Femur (tissue), 1 donor: ENCODE data around the gene CCDC102A.
"Not testable (repeated sequence)": the region's sequence is repeated elsewhere in the genome, so short reads cannot be mapped to it uniquely, and the experiment has no call there.

Source experiments
- DNase-seq: peaks from one replicate; pipeline ENCODE4 v3.0.0-alpha.2; 2017

Gene CCDC102A

GRCh38 chr16:57564571-57565270 is 28.4 kb upstream of the CCDC102A start:
- no peak for DNase-seq

DNA sequence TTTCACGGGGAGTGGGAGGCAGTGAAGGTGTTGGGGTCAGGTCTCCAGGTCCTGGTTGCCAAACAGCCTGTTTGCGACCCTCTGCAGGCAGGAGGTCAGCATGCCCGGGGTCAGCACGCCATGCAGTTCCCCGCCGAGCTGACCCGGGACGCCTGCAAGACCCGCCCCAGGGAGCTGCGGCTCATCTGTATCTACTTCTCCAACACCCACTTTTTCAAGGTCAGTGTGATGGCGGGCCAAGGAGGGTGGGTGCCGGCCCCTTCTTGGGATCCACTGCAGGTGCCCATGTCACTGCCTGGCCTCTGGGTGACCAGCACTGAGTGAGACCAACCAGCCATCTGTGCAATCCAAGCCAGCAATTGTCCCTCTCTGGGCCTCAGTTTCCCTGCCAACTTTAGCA is 27.4 kb upstream of the CCDC102A start:
- DNase-seq, result no peak

DNA sequence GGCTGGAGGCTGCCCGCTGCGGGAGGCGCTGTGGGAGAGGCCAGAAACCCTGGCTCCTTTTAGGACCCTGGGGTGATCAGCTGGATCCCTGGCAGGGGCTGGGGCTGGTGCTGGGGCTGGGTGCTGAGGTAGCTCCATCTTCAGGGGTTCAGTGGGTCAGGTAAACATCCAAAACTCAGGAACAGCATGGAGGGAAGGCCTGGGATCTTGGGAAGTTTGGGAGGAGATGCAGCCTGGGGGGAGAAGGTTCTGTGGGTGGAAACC is 27.0 kb upstream of the CCDC102A start:
- no peak for DNase-seq

DNA sequence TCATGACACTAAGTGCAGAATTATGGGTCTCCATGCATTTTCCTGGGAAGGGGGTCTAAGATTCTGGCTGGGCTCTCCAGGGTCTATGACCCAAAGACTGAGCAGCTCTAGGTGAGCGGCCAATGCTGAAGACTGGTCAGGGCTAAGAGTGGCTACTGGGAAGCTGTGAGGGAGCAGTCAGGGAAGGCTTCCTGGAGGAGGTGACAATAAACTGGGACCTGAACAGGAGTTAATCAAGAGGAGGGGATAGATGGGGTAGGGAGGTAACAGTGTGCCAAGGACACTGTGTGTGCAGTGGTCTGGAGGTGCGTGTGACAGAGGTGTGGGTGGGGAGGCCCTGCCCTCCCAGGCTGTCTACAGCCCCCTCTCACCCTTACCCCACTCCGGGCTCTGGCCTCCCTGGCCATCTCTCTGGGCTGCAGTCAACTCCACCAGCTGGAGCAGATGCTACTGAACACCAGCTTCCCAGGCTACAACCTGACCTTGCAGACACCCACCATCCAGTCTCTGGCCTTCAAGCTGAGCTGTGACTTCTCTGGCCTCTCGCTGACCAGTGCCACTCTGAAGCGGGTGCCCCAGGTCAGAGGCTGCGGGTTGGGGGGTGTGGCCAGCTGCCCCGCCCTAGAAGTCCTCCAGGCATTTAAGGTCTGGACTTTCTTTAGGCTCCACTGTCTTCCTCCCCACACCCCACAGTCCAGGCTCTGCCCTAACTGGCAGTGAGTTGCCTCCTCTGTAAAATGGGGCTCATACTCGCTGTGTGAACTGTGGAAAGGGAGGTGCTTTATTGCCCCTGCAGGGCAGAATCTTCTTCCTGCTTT is 26.5 kb upstream of the CCDC102A start:
- no peak for DNase-seq

DNA sequence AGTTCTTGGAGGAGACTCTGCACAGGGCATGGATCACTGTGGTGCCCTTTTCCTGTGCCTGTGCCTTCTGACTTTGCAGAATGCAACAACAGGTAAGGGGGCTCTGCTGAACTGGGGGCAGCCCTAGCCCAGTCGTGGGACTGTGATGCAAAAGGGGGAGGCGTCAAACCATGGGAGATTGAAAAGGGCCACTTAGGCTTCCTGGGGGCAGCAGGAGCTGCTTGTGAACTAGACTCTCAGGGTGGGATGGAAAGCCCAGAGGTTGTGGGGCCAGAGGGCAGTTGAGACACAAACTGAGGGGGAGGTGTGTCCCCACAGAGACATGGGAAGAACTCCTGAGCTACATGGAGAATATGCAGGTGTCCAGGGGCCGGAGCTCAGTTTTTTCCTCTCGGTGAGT is 25.7 kb upstream of the CCDC102A start:
- DNase-seq, result no peak

- DNase-seq, result no peak
Measured at GRCh38 chr16:57559072-57559790, 22.9 kb upstream of the CCDC102A start.

- DNase-seq, result no peak
Measured at GRCh38 chr16:57556941-57557541, 20.7 kb upstream of the CCDC102A start.

- no peak for DNase-seq
Measured at GRCh38 chr16:57555831-57556230, 19.5 kb upstream of the CCDC102A start.

GRCh38 chr16:57551057-57551456 is 14.7 kb upstream of the CCDC102A start:
- no peak for DNase-seq

DNA sequence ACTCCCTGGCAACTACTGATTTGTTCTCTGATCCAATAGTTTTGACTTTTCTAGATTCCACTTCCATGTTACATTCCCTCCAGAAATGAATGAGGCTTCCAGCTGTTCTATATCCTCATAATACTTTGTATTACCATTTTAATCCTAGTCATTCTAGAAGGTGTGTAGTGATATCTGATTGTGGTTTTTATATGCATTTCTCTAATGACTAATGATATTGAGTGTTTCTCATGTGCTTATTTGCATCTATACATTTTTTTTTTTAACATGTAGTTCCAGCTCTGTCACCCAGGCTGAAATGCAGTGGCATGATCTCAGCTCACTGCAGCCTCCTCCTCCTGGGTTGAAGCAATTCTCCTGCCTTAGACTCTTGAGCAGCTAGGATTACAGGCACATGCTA is 13.4 kb upstream of the CCDC102A start:
- DNase-seq, result no peak

DNA sequence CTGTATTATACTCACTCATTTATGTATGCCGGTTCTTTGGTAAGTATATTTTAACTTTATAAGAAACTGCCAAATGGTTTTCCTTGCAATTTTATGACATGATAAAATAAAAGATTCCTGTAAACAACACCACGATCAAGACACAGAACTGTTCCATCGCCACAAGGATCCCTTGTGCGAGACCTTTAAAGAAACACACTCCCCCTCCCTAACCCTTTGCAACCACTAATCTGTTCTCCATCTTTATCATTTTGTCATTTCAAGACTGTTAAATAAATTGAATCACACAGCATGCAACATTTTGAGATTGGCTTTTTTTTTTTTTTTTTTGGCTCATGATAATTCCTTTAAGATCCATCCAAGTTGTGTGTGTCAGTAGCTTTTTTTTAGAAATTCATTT is 12.0 kb upstream of the CCDC102A start:
- no peak for DNase-seq

- DNase-seq, result not testable (repeated sequence)
Measured at GRCh38 chr16:57547524-57547923, 11.2 kb upstream of the CCDC102A start.

GRCh38 chr16:57544124-57544653 is 7.8 kb upstream of the CCDC102A start:
- DNase-seq, result peak; percentile 57

DNA sequence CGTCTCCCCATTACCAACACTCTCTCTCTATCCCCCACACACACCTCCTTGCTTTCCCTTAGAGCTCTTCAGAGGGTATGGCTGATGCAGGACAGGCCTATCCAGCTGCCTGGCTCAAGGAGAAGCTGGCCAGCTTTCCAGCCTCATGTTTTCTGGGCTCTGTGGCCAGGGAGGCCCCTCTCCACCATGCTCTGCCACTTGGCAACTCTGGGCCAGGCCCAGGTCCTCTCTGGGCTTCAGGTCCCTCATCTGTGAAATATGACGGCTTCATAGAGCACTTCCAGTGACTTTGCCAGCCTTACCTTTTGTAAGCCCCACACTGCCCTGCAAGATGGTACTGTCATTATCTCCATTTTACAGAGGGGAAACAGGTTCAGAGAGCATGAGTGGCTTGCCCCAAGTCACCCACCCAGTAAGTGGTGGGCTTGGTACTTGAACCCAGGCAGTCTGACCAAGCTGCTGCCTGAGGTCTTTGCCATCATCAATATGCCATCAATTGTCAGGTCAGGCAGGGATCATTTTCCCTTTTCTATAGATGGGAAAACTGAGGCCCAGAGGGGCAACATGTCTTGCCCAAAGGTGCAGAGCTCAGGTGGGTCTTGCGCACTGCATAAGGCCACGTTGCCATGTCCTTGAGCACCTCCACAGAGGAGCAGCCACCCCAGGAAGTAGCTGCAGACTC is 5.5 kb upstream of the CCDC102A start:
- DNase-seq, result no peak

DNA sequence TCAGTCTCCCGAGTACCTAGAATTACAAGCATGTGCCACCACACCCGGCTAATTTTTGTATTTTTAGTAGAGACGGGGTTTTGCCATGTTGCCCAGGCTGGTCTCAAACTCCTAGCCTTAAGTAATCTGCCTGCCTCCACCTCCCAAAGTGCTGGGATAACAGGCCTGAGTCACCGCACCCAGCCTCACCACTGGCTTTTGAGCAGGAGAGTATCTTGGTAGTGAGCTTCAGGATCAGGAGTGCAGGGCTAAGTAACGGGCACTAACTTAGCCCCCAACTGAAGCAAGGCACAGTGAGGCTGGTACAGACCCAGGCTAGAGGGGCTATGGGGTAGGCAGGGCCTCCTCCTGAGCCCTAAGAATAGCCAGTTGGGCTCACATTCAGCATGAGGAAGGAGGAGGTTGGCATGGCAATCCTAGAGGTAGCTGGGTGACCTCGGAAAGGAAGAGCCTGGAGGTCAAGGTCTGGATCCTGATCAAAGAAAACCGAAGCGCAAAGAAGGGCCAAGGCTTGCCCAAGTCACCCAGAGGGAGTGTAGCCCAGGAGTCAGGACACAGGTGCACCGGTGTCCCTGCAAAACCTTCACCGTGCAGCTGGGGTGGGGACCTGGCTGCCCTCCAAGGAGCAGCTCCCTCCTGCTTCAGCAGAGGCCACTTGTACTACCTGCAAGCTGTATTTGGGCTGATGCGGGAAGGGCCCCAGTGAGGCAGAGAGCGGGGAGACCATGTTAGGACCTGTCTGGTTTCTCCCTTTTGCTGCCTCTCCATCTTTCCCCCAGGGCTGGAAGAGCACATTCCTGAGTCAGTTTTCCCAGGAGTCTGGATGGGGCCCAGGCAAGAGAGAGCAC is 4.8 kb upstream of the CCDC102A start:
- no peak for DNase-seq

DNA sequence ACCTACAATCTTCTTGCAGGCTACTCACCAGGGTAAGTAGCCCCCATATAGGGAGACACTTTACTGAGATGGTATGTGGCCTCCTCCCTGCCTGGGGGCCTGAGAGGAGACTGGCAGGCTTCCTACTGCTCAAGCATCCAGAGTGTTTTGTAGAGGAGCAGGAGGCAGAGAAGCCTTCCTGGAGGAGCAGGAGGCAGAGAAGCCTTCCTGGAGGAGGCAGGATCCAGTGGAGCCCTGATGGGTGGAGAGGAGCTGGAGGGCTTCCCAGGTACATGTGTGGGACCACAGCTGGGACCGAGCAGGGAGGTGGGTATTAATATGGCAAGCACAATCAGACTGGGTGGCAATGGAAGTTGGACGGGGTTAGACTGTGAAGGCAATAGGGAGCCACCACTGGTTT is 4.0 kb upstream of the CCDC102A start:
- DNase-seq, result no peak

- no peak for DNase-seq
Measured at GRCh38 chr16:57539072-57539796, 2.9 kb upstream of the CCDC102A start.

DNA sequence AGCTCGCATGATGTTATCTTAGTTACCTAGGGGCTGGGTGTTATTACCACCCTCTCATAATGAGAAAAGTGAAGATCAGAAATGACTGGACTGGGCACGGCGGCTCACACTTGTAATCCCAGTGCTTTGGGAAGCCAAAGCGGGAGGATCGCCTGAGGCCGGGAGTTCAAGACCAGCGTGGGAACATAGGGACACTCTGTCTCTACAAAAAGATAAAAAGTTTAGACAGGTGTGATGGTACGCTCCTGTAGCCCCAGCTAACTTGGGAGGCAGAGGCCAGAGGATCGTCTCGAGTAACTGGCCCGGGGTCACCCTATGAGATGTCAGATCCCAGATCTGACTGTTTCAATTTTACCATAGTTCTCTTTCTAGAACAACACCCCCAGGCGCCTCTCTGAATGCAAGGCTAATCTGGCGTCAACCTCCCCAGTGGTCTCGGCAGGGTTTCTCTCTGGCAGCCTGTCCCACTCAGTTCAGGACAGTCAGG is 1.9 kb upstream of the CCDC102A start:
- no peak for DNase-seq

DNA sequence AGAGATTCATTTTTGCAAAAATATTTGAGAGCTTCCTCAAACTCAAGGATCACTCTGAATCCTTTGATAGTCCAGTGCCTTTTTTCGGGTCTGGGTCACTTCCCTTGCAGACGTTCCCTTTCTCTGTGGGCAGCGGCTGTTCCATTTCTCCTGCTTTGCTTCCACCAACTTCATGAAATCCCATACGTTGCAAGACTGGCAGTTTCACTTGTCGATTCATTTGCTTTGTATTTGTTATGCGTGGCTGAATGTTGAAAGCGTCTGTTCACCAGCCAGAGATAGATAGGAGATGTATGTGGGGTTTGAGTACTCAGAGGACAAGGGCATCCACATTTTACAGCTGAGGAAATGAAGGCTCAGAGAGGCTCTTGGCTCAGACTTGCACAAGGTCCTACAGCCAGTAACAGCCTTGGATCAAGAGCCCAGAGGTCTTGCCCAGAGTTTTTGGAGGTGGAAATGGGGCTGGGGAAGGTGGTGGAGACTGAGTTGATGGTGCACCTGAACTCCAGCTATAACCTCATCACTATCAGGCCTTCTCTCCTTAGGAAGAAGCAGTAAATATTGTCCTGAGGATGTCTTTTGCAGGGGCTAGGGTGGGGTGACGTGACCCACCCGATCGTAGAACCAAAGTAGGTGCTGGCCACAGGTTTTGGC is 1.3 kb upstream of the CCDC102A start:
- peak; percentile 27 for DNase-seq

- DNase-seq, result no peak
Measured at GRCh38 chr16:57537194-57537505, 779 bp upstream of the CCDC102A start.
